ENCODE results near the gene PRR5.

- TF ChIP-seq MAFK (conservative IDR thresholded peaks at IDR 0.05 in 1 of 2, IDR thresholded peaks at IDR 0.05 in 1 of 2; ENCODE audit: low read length in 2 of 2) (no peak), ZNF552 (CRISPR knock-in tag; IDR thresholded peaks at IDR 0.05; ENCODE audit: borderline replicate concordance) (no peak), MED8 (CRISPR knock-in tag; IDR thresholded peaks at IDR 0.05; ENCODE audit: insufficient replicate concordance) (no peak), NCOA1 (CRISPR knock-in tag; IDR thresholded peaks at IDR 0.05) (no peak)
These were observed at the start of gene PRR5 for GRCh38 chr22:44701824-44702478.
